Gastroesophageal sphincter (tissue), 4 donors: ENCODE measurements around the gene ANKRD13D. TPM values are rescaled to one million over a fixed set of nuclear protein-coding genes. Genes with fewer than 3 reads are reported as not detected.
A peak's percentile ranks its signal among the peaks of the same experiment; 100 is the strongest.

Experiments used
- ATAC-seq: fragments of 150-250 bp; one replicate; pipeline ENCODE4 v1.9.1; 2016; ENCODE audit warnings: mild to moderate bottlenecking, moderate library complexity
- H3K27ac ChIP-seq, 4 donors: fragments of 200-600 bp; sonication (generic) in 3 of 4; 1 replicate in 3 of 4; 2 replicates in 1 of 4; pipeline ENCODE4 v1.5.1; 2016 to 2019
- H3K27me3 ChIP-seq: fragments of 200-600 bp; sonication (generic); one replicate; pipeline ENCODE4 v1.5.1; 2019
- H3K36me3 ChIP-seq, 2 donors: fragments of 200-600 bp; sonication (generic); one replicate each; pipeline ENCODE4 v1.5.1; 2019; ENCODE audit warnings: control low read depth in 1 of 2
- H3K4me1 ChIP-seq, 3 donors: fragments of 200-600 bp; sonication (generic); 1 replicate in 2 of 3; 2 replicates in 1 of 3; pipeline ENCODE4 v1.5.1; 2016 to 2019; ENCODE audit warnings: control low read depth in 2 of 3
- H3K4me3 ChIP-seq, 2 donors: fragments of 200-600 bp; sonication (generic); one replicate each; pipeline ENCODE4 v1.5.1; 2019; ENCODE audit warnings: mild to moderate bottlenecking in 1 of 2, moderate library complexity in 1 of 2
- H3K9me3 ChIP-seq, 3 donors: fragments of 200-600 bp; sonication (generic); one replicate each; pipeline ENCODE4 v1.5.1; 2017 to 2019; ENCODE audit warnings: control low read depth in 2 of 3
- EP300 ChIP-seq: sonication (generic); formaldehyde crosslinking; IDR thresholded peaks from one replicate; pipeline ENCODE4 v1.6.1; 2017; ENCODE audit warnings: antibody characterized with exemption, mild to moderate bottlenecking
- POLR2A ChIP-seq, 2 donors: fragments of 450-650 bp; IDR thresholded peaks; one replicate each; pipeline ENCODE4 v1.6.1; 2017; ENCODE audit warnings: antibody characterized with exemption in 2 of 2, mild to moderate bottlenecking in 2 of 2, moderate library complexity in 1 of 2
- POLR2AphosphoS5 ChIP-seq: sonication (generic); formaldehyde crosslinking; IDR thresholded peaks from one replicate; pipeline ENCODE4 v1.6.1; 2017; ENCODE audit warnings: antibody characterized with exemption
- WGBS, 2 donors: methylation state at CpG; one replicate each; pipeline ENCODE4 v1.1.5; 2018; ENCODE audit warnings: low coverage in 1 of 2; 5-methylcytosine and 5-hydroxymethylcytosine counted together
- total RNA-seq, 4 donors: library from RNA; depleted of rRNA; stranded (reverse); fragments of >200 nt; gene quantifications; one replicate each; pipeline ENCODE4 v1.1.0, GENCODE V29; 2016
- TF ChIP-seq, protein P1 (sequence below), 4 experiments: fragments of 200-600 bp in 2 of 4; fragments of 450-650 bp in 2 of 4; sonication (generic) in 1 of 4; IDR thresholded peaks; one replicate each; pipeline ENCODE4 v1.5.1; 2017 to 2019; ENCODE audit warnings: antibody characterized with exemption in 4 of 4, mild to moderate bottlenecking in 2 of 4, moderate library complexity in 2 of 4

The ANKRD13D gene
- total RNA-seq, 4 donors from 2014 or later: 25.6 to 61.6 (median 32.3) TPM

DNA sequence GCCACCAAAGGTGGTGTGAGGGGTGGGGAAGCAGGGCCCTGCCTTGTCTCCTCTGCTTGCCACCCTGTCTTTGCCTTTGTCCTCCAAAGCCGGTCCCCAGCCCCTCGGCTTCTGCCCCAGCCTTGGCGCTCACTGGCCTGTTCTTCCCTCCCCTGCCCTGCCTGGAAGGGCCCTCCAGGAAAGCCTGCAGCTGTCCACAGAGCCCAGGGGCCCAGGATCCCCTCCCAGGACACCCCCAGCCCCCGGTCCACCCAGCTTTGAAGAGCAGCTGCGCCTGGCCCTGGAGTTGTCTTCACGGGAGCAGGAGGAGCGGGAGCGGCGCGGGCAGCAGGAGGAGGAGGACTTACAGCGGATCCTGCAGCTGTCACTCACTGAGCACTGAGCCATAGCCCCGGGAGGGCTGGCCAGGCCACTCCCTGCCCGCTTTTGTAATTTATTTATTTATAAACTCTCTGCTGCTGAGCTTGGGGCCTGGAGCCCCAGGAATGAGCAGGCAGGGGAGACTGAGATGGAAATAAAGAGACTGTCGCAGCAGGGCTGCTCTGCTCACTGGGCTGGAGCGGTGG is 12.9 kb downstream of the ANKRD13D start:
- Histone ChIP-seq H3K9me3 (no peaks in the 10 kb centered on the region), H3K27ac (peak overlapping the region in 3 of 4 donors; percentile 76 to 82 (median 79)), H3K4me1 (peaks cover 0 to 37% (median 18%) of the 10 kb centered on the region in 3 donors), H3K27me3 (no peaks in the 10 kb centered on the region), H3K4me3 (peak overlapping the region in 1 of 2 donors; percentile 98), H3K36me3 (peaks cover 0 to 58% of the 10 kb centered on the region in 2 donors)
- WGBS, 2 donors: 36 to 87% methylated on average over 3 of the region's 15 CpGs
- ATAC-seq: no peak
- TF ChIP-seq POLR2AphosphoS5 (no peak), POLR2A (IDR thresholded peaks at IDR 0.05) (no peak), EP300 (no peak)

DNA sequence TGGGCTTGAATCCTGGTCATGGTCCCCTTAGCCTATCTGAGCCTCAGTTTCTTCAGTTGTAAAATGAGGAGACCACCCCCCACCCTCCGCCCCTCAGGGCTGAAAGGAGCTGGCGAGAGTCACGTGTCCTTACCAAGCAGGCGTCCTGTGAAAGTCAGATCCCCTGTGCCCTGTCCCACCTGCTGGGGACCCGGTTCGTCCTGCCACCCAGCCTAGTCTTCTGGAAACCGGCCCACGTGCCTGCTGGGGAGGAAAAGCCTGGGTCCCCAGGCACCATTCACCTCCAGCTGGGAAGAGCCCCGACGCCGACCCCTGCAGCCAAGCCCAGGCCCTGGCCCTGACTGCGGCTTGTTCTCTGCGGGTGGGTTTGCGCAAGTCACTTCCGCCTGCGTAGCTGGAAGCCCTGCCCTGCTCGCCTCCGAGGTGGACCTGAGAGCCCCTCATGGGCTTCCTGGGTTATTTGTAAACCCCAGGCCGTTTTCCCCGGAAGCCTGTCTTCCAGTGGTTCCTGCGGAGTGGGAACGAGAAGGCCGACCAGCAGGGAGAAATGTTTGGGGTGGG is 13.5 kb downstream of the ANKRD13D start:
- no peaks in the 10 kb centered on the region for H3K27me3 ChIP-seq
- WGBS, 2 donors: no CpG with 5 or more reads among the region's 23 CpGs
- ATAC-seq: peak; percentile 19
- peak overlapping the region; percentile 80 to 98 for H3K4me3 ChIP-seq
- TF ChIP-seq POLR2AphosphoS5 (no peak), EP300 (no peak), POLR2A (IDR thresholded peaks at IDR 0.05) (no peak)
- TF ChIP-seq, protein P1, sequence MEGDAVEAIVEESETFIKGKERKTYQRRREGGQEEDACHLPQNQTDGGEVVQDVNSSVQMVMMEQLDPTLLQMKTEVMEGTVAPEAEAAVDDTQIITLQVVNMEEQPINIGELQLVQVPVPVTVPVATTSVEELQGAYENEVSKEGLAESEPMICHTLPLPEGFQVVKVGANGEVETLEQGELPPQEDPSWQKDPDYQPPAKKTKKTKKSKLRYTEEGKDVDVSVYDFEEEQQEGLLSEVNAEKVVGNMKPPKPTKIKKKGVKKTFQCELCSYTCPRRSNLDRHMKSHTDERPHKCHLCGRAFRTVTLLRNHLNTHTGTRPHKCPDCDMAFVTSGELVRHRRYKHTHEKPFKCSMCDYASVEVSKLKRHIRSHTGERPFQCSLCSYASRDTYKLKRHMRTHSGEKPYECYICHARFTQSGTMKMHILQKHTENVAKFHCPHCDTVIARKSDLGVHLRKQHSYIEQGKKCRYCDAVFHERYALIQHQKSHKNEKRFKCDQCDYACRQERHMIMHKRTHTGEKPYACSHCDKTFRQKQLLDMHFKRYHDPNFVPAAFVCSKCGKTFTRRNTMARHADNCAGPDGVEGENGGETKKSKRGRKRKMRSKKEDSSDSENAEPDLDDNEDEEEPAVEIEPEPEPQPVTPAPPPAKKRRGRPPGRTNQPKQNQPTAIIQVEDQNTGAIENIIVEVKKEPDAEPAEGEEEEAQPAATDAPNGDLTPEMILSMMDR (IDR thresholded peaks at IDR 0.05): no peak
- peak overlapping the region in 3 of 4 donors; percentile 76 to 82 (median 79) for H3K27ac ChIP-seq
- no peaks in the 10 kb centered on the region for H3K9me3 ChIP-seq
- peaks cover 0 to 59% of the 10 kb centered on the region in 2 donors for H3K36me3 ChIP-seq
- H3K4me1 ChIP-seq: peaks cover 0 to 37% (median 18%) of the 10 kb centered on the region in 3 donors

GRCh38 chr11:67303132-67303834 is 14.2 kb downstream of the ANKRD13D start, which contains the start of gene SSH3:
SSH3 (plus strand) TSS chr11:67303530; CDS start chr11:67303626, 96 bp downstream.
- TF ChIP-seq POLR2AphosphoS5: peak; percentile 51
- peak in 1 of 2 donors; percentile 31 for TF ChIP-seq POLR2A (IDR thresholded peaks at IDR 0.05)
- no peak for TF ChIP-seq EP300
- Histone ChIP-seq H3K36me3 (peaks cover 0 to 59% of the 10 kb centered on the region in 2 donors), H3K27me3 (no peaks in the 10 kb centered on the region), H3K27ac (peak within 1 kb of the TSS; percentile 5 to 82 (median 78)), H3K9me3 (no peaks in the 10 kb centered on the region), H3K4me3 (peak within 1 kb of the TSS; percentile 80 to 98), H3K4me1 (peaks cover 0 to 37% (median 18%) of the 10 kb centered on the region in 3 donors)
- peak; percentile 88 for ATAC-seq
- WGBS, 2 donors: 0% methylated on average over 4 of the region's 65 CpGs; no CpG with 5 or more reads in 1 of the 2 donors

GRCh38 chr11:67303835-67304411 is 14.8 kb downstream of the ANKRD13D start:
- peaks cover 0 to 59% of the 10 kb centered on the region in 2 donors for H3K36me3 ChIP-seq
- peaks cover 0 to 37% (median 18%) of the 10 kb centered on the region in 3 donors for H3K4me1 ChIP-seq
- H3K4me3 ChIP-seq: peak overlapping the region; percentile 80 to 98
- peak overlapping the region; percentile 5 to 82 (median 78) for H3K27ac ChIP-seq
- no CpG with 5 or more reads among the region's 43 CpGs for WGBS, 2 donors
- ATAC-seq: peak; percentile 6
- H3K9me3 ChIP-seq: no peaks in the 10 kb centered on the region
- H3K27me3 ChIP-seq: no peaks in the 10 kb centered on the region
- no peak for TF ChIP-seq POLR2A (IDR thresholded peaks at IDR 0.05)
- TF ChIP-seq EP300: no peak
- no peak for TF ChIP-seq POLR2AphosphoS5
- TF ChIP-seq, protein P1 (IDR thresholded peaks at IDR 0.05): no peak

- 72 to 92% methylated on average over 2 to 4 of the region's 14 CpGs for WGBS, 2 donors
- H3K27me3 ChIP-seq: no peaks in the 10 kb centered on the region
- H3K4me3 ChIP-seq: peak overlapping the region in 1 of 2 donors; percentile 98
- peak overlapping the region in 3 of 4 donors; percentile 76 to 82 (median 79) for H3K27ac ChIP-seq
- H3K36me3 ChIP-seq: peaks cover 0 to 59% of the 10 kb centered on the region in 2 donors
- peaks cover 0 to 37% (median 18%) of the 10 kb centered on the region in 3 donors for H3K4me1 ChIP-seq
- TF ChIP-seq EP300: no peak
- no peak for TF ChIP-seq POLR2AphosphoS5
- TF ChIP-seq, protein P1 (IDR thresholded peaks at IDR 0.05): no peak
- no peak for TF ChIP-seq POLR2A (IDR thresholded peaks at IDR 0.05)
- ATAC-seq: no peak
- H3K9me3 ChIP-seq: no peaks in the 10 kb centered on the region
Measured at GRCh38 chr11:67304511-67305113, 15.5 kb downstream of the ANKRD13D start.
